Embryonic facial prominence (tissue), 1 donor: Measurements from ENCODE around the gene CNPY3.

Experiments
- DNase-seq: peaks from one replicate; pipeline ENCODE4 v3.0.0-alpha.2; 2016; ENCODE audit errors: extremely low spot score

The CNPY3 gene

DNA sequence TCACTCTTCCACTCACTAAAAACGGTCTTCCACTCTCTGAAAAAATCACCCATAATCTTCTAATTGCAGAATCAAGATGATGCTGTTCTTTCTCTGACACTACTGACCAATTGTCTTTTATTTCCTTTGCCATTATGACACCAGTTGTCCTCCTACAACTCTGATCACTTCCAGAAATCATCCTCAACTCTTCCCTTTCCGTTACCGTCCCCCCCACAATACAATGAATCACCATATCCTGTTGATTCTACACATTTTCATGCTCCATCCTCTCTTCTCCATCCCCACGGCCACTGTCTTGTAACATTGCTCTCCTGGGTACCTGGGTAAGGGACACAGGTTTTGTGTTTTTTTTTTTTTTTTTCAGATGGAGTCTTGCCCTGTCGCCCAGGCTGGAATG, 52.6 kb downstream of the CNPY3 start:
- no peak for DNase-seq

DNA sequence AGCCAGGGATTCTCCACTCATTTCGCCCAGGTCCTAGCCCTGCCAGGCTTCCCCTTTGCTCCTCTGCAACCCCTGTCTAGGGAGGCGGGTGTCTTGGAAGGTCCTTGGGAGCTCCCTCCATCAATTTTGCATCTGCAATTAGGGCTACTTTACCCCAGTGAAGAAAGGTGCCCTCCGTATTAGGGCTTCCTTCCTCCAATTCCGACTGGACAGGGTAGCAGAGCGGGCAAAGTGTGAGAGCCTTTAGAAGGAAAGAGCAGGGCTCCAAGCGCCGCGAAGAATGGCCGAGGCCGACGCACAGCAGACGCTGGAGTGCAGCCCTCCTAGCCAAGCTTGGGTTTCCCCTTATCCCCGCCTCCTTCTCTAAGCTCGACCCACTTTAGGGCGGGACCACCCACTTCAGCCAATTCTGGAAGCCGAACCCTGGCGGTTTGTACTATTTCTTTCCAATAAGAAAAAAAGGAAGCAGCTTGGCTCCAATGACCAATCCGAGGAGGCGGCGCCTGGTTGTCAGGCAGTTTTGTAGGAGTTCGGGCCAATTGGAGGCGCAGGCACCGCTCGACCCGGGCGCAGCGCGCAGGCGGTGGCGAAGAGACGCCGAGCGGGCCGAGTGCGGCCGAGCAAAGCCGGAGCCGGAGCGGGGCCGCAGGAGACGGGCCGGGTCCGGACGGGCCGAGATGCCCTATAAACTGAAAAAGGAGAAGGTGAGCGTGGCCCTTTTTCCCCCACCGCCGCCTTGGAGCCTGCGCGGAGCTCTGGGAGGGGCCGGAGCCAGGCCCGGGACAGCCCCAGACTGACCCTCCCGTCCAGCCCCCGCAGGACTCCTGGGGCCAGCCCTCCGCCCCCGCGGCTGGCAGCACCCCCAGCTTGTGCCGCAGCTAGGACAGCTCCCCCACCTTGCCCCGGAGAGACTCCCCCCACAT, 55.0 kb downstream of the CNPY3 start, which contains the start of gene PPP2R5D:
PPP2R5D (plus strand) TSS at position 570 of the 923 bp plus-strand sequence; CDS start at position 678, 108 bp downstream.
- DNase-seq = peak; percentile 97

DNA sequence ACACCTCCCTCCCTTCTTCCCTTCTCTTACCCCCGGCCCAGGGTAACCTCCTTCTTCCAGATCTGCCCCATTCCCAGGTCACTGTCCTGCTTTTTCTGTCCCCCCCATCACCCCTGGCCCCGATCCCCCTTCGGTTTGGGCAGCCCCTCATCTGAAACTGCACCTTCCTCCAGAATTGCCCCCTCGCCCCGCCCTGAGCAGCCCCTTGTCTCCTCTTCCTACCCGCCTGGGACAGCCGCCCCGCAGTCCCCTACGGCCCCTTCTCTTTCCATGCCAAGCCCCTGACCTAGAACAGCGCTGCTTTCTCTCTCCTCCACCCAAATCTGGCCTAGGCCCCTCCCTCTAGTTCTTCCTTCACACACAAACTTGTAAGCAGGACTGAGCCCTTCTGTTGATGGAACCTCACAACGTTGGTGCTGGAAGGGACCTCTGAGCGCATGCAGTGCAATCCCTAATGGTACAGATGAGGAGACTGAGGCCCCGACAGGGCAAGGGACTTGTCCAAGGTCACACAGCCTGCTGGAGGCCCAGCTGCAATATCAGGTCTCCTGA, 55.7 kb downstream of the CNPY3 start:
- no peak for DNase-seq

GRCh38 chr6:42987533-42988451, 58.5 kb downstream of the CNPY3 start:
- no peak for DNase-seq

DNA sequence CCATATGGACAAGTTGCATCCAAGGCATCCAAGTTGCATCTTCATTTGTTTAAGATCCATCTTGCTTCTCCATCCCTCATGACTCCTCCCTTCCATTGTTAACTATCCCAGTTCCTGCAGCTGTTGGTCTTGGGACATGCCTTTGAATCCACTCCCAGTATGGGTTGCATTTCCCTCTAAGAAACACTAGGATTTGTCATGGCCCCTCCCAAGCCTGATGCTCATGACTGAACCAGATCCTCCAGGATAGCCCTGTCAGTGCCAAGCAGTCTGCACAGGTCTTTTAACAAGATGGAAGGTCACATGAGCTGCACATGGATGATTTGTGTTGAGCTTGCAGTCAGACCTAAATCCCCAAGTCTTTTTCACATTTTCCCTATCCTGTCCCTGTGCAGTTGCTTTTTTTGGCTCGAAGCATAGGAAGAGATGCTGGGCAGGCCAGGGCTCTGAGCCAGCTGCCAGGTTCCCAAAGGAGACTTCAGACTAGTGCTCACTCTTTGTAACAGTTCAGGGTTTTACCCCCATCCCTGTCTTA, 59.3 kb downstream of the CNPY3 start:
- DNase-seq = no peak
